GM12875 (cell line): Measurements from ENCODE around the gene NUMBL.
"Not testable (repeated sequence)": the region's sequence is repeated elsewhere in the genome, so short reads cannot be mapped to it uniquely, and the experiment has no call there.

ENCODE experiments used
- H3K4me3 ChIP-seq: one replicate; pipeline ENCODE4 v1.5.1; 2011; ENCODE audit warnings: low read depth, low read length, control low read depth
- CTCF ChIP-seq: IDR thresholded peaks from 2 replicates; pipeline ENCODE4 v1.5.1; 2011; ENCODE audit warnings: low read depth, mild to moderate bottlenecking, control low read depth, inconsistent platforms, low read length, moderate library complexity, borderline replicate concordance; ENCODE audit not compliant: insufficient read depth

The NUMBL gene

GRCh38 chr19:40690050-40690692 lies at the start of gene NUMBL:
NUMBL (minus strand) TSS chr19:40690651; CDS start chr19:40690483, 168 bp downstream.
- peak within 1 kb of the TSS; percentile 56 for H3K4me3 ChIP-seq
- no peak for TF ChIP-seq CTCF

GRCh38 chr19:40739030-40739839 lies 48.8 kb upstream of the NUMBL start:
- H3K4me3 ChIP-seq: no peak overlapping the region
- no peak for TF ChIP-seq CTCF

- no peak for TF ChIP-seq CTCF
- no peak overlapping the region for H3K4me3 ChIP-seq
These were observed 46.7 kb upstream of the NUMBL start for GRCh38 chr19:40737102-40737644.

GRCh38 chr19:40736661-40737060 lies 46.2 kb upstream of the NUMBL start:
- no peak overlapping the region for H3K4me3 ChIP-seq
- no peak for TF ChIP-seq CTCF

- no peak overlapping the region for H3K4me3 ChIP-seq
- TF ChIP-seq CTCF: no peak
These were observed 44.7 kb upstream of the NUMBL start for GRCh38 chr19:40735013-40735771.

- TF ChIP-seq CTCF: no peak
- no peak overlapping the region for H3K4me3 ChIP-seq
These were observed 42.7 kb upstream of the NUMBL start for GRCh38 chr19:40733149-40733548.

- not testable (repeated sequence) for H3K4me3 ChIP-seq
These were observed 41.9 kb upstream of the NUMBL start for GRCh38 chr19:40732304-40732703.

GRCh38 chr19:40730065-40730464 lies 39.6 kb upstream of the NUMBL start:
- H3K4me3 ChIP-seq: not testable (repeated sequence)
